Measurements from ENCODE around the gene RDH11. TPM values are rescaled to one million over a fixed set of nuclear protein-coding genes. Genes with fewer than 3 reads are reported as not detected.

RDH11 gene
- total and polyA plus RNA-seq, 2 experiments from 2014 or later, result 95.2 to 139 TPM

DNA sequence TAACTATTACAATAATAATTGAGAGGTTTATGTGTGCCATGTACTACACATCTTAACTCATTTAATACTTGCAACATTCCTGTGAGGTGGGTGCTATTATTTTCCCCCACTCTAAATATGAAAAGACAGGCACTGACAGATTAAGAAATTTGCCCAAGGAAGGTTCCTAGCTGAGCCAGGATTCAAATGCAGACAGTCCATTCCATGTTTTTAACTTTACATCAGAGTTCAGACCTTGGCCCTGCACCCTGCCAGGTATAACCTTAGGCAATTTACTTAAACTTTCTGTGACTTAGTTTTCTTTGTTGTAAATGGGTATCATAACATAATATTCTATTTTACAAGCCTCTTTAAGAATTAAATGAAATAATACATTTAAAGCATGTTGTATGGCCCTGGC is 32.7 kb upstream of the RDH11 start (continued):
- TF ChIP-seq ZNF462 (CRISPR knock-in tag; IDR thresholded peaks at IDR 0.05) (no peak), JUNB (IDR thresholded peaks at IDR 0.05; ENCODE audit: unreplicated experiment) (no peak), CREB1 (CRISPR knock-in tag; IDR thresholded peaks at IDR 0.05; ENCODE audit: low read depth) (no peak), STAT1 (IDR thresholded peaks at IDR 0.05; ENCODE audit: unreplicated experiment) (no peak), ZNF331 (CRISPR knock-in tag; IDR thresholded peaks at IDR 0.05; ENCODE audit: low read depth) (no peak), EZH2 (IDR thresholded peaks at IDR 0.05; ENCODE audit: low read depth, unreplicated experiment) (no peak), EZH2phosphoT487 (IDR thresholded peaks at IDR 0.05; ENCODE audit: unreplicated experiment) (no peak)

DNA sequence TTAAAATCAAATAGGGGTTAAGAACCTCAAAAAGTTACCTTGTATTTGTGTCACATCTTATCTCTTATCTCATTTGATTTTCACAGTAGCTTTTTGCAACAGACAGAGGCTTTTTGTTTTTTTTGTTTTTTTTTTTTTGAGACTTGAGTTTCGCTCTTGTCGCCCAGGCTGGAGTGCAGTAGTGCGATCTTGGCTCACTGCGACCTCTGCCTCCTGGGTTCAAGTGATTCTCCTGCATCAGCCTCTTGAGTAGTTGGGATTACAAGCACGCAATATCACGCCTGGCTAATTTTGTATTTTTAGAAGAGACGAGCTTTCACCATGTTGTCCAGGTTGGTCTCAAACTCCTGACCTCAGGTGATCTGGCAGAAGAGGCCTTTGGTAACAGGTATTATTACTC is 31.8 kb upstream of the RDH11 start:
- H3F3A ChIP-seq (replicated peaks; ENCODE audit: low read depth), result no peaks in the 10 kb centered on the region
- H3K79me2 ChIP-seq (replicated peaks; ENCODE audit: insufficient read depth), result no peaks in the 10 kb centered on the region
- ATAC-seq, result no peak
- no peaks in the 10 kb centered on the region for H3K27me3 ChIP-seq (ENCODE audit: insufficient read depth)
- Mint-ChIP-seq H3K27ac (no peak overlapping the region), H3K4me3 (no peak overlapping the region), H3K36me3 (ENCODE audit: low read depth) (no peaks in the 10 kb centered on the region), H3K27me3 (ENCODE audit: insufficient read depth, low read depth, poor library complexity) (peaks cover 7% of the 10 kb centered on the region), H3K9me3 (no peaks in the 10 kb centered on the region; the same call in 2 of the 3 replicates), H3K4me1 (peaks cover 23% of the 10 kb centered on the region)
- no peak overlapping the region for H3K4me2 ChIP-seq
- H2AFZ ChIP-seq, result no peak overlapping the region
- no peak for DNase-seq (ENCODE audit: low spot score)
- H3K9me2 ChIP-seq (ENCODE audit: insufficient read depth), result no peaks in the 10 kb centered on the region
- no peak overlapping the region for H3K27ac ChIP-seq (ENCODE audit: low read depth)
- no peaks in the 10 kb centered on the region for H3K36me3 ChIP-seq (ENCODE audit: insufficient read depth)
- peaks cover 18% of the 10 kb centered on the region for H3K4me1 ChIP-seq (ENCODE audit: insufficient read depth)
- H4K20me1 ChIP-seq (replicated peaks; ENCODE audit: insufficient read depth), result no peaks in the 10 kb centered on the region
- H3K4me3 ChIP-seq, result no peak overlapping the region
- TF ChIP-seq ZNF331 (CRISPR knock-in tag; IDR thresholded peaks at IDR 0.05; ENCODE audit: low read depth) (no peak), CREB1 (CRISPR knock-in tag; IDR thresholded peaks at IDR 0.05; ENCODE audit: low read depth) (no peak), EZH2phosphoT487 (IDR thresholded peaks at IDR 0.05; ENCODE audit: unreplicated experiment) (no peak), ZNF114 (CRISPR knock-in tag; IDR thresholded peaks at IDR 0.05) (no peak), POLR2AphosphoS5 (IDR thresholded peaks at IDR 0.05; ENCODE audit: low read depth) (no peak)
- TF ChIP-seq, protein P1, sequence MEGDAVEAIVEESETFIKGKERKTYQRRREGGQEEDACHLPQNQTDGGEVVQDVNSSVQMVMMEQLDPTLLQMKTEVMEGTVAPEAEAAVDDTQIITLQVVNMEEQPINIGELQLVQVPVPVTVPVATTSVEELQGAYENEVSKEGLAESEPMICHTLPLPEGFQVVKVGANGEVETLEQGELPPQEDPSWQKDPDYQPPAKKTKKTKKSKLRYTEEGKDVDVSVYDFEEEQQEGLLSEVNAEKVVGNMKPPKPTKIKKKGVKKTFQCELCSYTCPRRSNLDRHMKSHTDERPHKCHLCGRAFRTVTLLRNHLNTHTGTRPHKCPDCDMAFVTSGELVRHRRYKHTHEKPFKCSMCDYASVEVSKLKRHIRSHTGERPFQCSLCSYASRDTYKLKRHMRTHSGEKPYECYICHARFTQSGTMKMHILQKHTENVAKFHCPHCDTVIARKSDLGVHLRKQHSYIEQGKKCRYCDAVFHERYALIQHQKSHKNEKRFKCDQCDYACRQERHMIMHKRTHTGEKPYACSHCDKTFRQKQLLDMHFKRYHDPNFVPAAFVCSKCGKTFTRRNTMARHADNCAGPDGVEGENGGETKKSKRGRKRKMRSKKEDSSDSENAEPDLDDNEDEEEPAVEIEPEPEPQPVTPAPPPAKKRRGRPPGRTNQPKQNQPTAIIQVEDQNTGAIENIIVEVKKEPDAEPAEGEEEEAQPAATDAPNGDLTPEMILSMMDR (conservative IDR thresholded peaks at IDR 0.05; ENCODE audit: low read depth in 2 of 2), result no peak
